NCI-H2081 treated with DMSO at 0.1 percent for 48 hours (cell line): Measurements from ENCODE around the gene TSLP.

Experiments used
- DNase-seq: peaks from one replicate; lab custom pipeline; 2025; lab: John Stamatoyannopoulos, UW

The TSLP gene

GRCh38 chr5:111099058-111099778 lies 27.7 kb downstream of the TSLP start:
- no peak for DNase-seq

GRCh38 chr5:111106320-111106948 lies 34.9 kb downstream of the TSLP start:
- DNase-seq, result no peak

- DNase-seq, result no peak
Observed at GRCh38 chr5:111107371-111107770, 35.9 kb downstream of the TSLP start.

DNA sequence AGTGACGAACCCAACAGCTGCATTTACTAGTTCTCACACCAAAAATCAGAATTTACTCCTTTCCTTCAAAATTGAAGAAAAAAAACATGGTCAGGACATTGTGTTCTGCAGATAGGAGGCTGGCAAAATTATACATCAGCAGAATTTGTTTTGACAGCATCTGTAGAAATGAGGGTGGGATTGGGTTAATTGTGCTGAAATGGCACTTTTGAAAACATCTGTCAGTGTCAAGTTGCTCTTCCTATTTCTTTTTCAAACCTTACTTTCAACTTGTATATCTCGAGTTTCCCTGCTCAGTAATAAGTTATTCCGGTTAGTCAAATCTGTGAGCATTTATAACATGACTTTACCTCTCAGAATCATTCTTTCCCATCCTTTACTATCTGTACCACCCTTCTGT lies 40.4 kb downstream of the TSLP start:
- no peak for DNase-seq

- DNase-seq, result no peak
Observed at GRCh38 chr5:111113678-111114077, 42.2 kb downstream of the TSLP start.

DNA sequence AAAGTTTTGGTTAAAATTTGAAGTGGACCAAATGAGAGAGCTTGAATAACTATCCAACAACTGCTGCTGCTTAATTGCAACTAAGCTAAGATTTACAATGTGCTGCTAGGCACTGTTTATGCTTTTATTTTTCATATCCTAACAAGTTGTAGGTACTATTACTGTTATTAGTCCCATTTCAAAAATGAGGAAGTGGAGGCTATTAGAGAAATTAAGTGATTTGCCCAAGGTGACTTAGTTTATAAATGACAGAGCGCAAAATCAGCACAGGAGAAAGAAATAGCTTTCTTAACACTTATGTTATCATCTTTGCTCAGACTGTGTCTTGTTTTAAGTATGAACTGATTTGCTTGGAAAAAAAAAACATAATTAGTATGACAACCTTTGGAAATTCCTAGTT lies 43.7 kb downstream of the TSLP start:
- no peak for DNase-seq

- no peak for DNase-seq
Observed at GRCh38 chr5:111116550-111116949, 45.0 kb downstream of the TSLP start.

DNA sequence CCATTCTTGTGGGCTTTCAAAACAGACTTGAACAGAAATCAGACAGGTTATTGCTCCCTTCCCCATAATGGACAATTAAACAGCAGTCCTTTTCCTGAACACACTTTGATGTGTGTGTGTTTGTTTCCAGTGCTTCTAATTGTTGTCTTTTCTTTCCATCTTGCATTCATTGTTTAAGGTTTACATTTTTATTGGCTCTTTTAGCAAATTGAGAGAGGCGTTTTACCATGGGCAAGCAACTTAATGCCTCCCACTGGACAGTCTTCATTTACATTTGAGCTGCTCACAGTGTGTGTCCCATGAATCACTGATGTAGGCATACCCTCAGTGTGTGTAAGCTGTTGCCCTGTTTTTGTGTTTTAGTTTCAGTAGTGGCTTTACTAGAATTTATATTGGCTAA lies 45.6 kb downstream of the TSLP start:
- no peak for DNase-seq

GRCh38 chr5:111119221-111119620 lies 47.7 kb downstream of the TSLP start:
- no peak for DNase-seq

DNA sequence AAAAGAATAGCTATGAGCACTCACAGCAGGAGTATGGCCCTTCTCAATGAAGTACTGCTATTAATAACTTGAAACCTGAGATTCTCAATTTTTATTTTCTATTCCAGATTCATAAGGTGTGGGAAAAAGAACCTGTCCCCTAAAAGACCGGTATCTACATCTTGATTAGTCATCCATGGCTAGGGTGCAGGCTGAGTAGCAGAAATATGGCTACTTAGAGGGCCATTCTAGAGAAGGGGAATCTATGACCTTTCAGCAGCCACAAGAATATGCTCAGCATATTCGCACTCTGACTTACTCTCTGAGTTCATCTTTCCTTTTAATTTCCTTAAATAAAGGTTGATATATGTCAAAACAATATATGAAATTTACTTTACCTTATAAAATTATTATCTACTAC lies 48.3 kb downstream of the TSLP start:
- no peak for DNase-seq

- no peak for DNase-seq
Observed at GRCh38 chr5:111120911-111121310, 49.4 kb downstream of the TSLP start.

- no peak for DNase-seq
Observed at GRCh38 chr5:111121926-111122325, 50.4 kb downstream of the TSLP start.

DNA sequence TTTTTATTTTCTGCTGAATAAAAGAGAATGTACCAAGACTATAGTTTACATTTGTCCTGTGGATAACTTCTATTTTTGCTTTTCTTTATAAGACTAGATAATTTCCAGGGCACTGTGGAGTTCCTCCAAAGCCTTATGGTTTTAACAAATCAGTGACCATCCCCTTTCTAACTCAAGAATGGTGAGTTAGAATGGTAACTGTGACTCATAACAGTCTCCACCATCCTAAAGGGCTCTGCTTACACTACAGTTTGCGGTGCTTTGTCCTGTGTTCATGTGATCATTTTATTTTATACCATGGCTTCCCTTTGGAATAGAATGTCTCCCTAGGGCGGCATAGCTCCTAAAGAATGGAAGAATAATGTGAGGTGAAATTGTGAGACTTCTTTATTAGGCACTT lies 50.9 kb downstream of the TSLP start:
- no peak for DNase-seq

- DNase-seq, result no peak
Observed at GRCh38 chr5:111124793-111125192, 53.3 kb downstream of the TSLP start.

- DNase-seq, result no peak
Observed at GRCh38 chr5:111126896-111127295, 55.4 kb downstream of the TSLP start.
